Activated naive CD4-positive, alpha-beta T cell treated with anti-CD3 and anti-CD28 coated beads, Interleukin-2, amount 10 ng/mL, durations not matched to agents 7 days and 5 days (primary cell): ENCODE results near the gene HTR3D.
A peak's percentile ranks its signal among the peaks of the same experiment; 100 is the strongest.
"Not testable (repeated sequence)": the region's sequence is repeated elsewhere in the genome, so short reads cannot be mapped to it uniquely, and the experiment has no call there.

Experiments
- CTCF ChIA-PET: fragments of 350-600 bp; sonication (Branson Sonifier 250); formaldehyde crosslinking; loops from one replicate; lab custom pipeline; 2021; ENCODE audit warnings: antibody characterized with exemption; lab: Charles Lee
- DNase-seq: peaks from one replicate; pipeline ENCODE4 v3.0.0-alpha.2; 2020
- H3K27ac Mint-ChIP-seq: one replicate; pipeline ENCODE4 v1.8.0; 2021; ENCODE audit warnings: mild to moderate bottlenecking, moderate library complexity, mixed read lengths
- H3K27me3 Mint-ChIP-seq: one replicate; pipeline ENCODE4 v1.8.0; 2021; ENCODE audit warnings: mild to moderate bottlenecking, mixed read lengths
- H3K36me3 Mint-ChIP-seq: one replicate; pipeline ENCODE4 v1.8.0; 2021; ENCODE audit warnings: mixed read lengths
- H3K4me1 Mint-ChIP-seq: one replicate; pipeline ENCODE4 v1.8.0; 2021; ENCODE audit warnings: mixed read lengths
- H3K4me3 Mint-ChIP-seq: one replicate; pipeline ENCODE4 v1.8.0; 2021; ENCODE audit warnings: mild to moderate bottlenecking, moderate library complexity, mixed read lengths
- H3K9me3 Mint-ChIP-seq: one replicate; pipeline ENCODE4 v1.8.0; 2021; ENCODE audit warnings: mixed read lengths

Gene HTR3D

GRCh38 chr3:184028275-184028890 lies 3.2 kb upstream of the HTR3D start:
- H3K27me3 Mint-ChIP-seq = peaks cover 24% of the 10 kb centered on the region
- H3K27ac Mint-ChIP-seq, H3K36me3 Mint-ChIP-seq, H3K9me3 Mint-ChIP-seq, CTCF ChIA-PET, H3K4me1 Mint-ChIP-seq, DNase-seq, H3K4me3 Mint-ChIP-seq: not testable (repeated sequence)

- CTCF ChIA-PET = interaction anchor here (0.8 to 1.3 kb wide), 2 partner anchors 11 to 134 kb away, joined by 3 to 5 read pairs; no protein-coding TSS in a partner anchor
- H3K27me3 Mint-ChIP-seq = peaks cover 19% of the 10 kb centered on the region
- H3K4me3 Mint-ChIP-seq = no peak overlapping the region
- no peak overlapping the region for H3K27ac Mint-ChIP-seq
- no peaks in the 10 kb centered on the region for H3K4me1 Mint-ChIP-seq
- H3K36me3 Mint-ChIP-seq = no peaks in the 10 kb centered on the region
- DNase-seq = no peak
- no peaks in the 10 kb centered on the region for H3K9me3 Mint-ChIP-seq
Observed at GRCh38 chr3:184029443-184029842, 2.1 kb upstream of the HTR3D start.

DNA sequence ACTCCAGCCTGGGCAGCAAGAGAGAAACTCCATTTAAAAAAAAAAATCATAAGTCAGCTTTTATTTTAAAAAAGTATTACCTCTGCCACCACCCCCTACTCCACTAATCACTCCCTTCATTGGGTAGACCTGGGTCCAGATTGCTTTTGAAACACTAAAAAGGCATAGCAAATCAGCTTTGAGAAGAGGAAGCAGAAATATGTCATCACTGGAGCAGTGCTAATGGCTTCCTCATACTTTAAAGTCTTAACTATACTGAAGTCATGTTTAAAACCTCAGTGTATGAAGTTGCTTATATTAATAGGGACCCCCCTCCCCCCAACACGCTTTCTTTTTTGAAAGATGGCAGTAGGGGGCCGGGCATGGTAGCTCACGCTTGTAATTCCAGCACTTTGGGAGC lies 1.0 kb upstream of the HTR3D start:
- no peak for DNase-seq
- no peak overlapping the region for H3K27ac Mint-ChIP-seq
- CTCF ChIA-PET = interaction anchor here (1.3 kb wide), 1 partner anchor 9 kb away, joined by 5 read pairs; no protein-coding TSS in a partner anchor
- no peak overlapping the region for H3K4me3 Mint-ChIP-seq
- H3K9me3 Mint-ChIP-seq = no peaks in the 10 kb centered on the region
- peaks cover 23% of the 10 kb centered on the region for H3K27me3 Mint-ChIP-seq
- no peaks in the 10 kb centered on the region for H3K4me1 Mint-ChIP-seq
- no peaks in the 10 kb centered on the region for H3K36me3 Mint-ChIP-seq

GRCh38 chr3:184037816-184038215 lies 6.3 kb downstream of the HTR3D start:
- no peaks in the 10 kb centered on the region for H3K36me3 Mint-ChIP-seq

DNA sequence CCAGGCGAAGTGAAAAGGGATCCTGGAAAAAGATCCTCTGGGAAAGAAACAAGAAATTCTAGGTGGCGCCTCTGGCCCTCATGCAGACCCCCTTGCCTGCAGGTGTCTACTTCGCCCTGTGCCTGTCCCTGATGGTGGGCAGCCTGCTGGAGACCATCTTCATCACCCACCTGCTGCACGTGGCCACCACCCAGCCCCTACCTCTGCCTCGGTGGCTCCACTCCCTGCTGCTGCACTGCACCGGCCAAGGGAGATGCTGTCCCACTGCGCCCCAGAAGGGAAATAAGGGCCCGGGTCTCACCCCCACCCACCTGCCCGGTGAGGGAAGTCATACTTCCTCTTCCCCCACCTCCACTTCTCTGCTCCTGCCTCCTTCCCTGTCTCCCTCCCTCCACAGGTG lies 6.8 kb downstream of the HTR3D start:
- H3K27me3 Mint-ChIP-seq = peaks cover 26% of the 10 kb centered on the region
- H3K9me3 Mint-ChIP-seq, CTCF ChIA-PET, H3K4me1 Mint-ChIP-seq, H3K36me3 Mint-ChIP-seq, H3K27ac Mint-ChIP-seq, H3K4me3 Mint-ChIP-seq, DNase-seq: not testable (repeated sequence)

More at GRCh38 chr3:184037816-184038215, 6.3 kb downstream of the HTR3D start:
- H3K27me3 Mint-ChIP-seq = peaks cover 28% of the 10 kb centered on the region
- H3K4me1 Mint-ChIP-seq = no peaks in the 10 kb centered on the region
- H3K27ac Mint-ChIP-seq = peak overlapping the region; percentile 31
- H3K9me3 Mint-ChIP-seq = no peaks in the 10 kb centered on the region
- no peak overlapping the region for H3K4me3 Mint-ChIP-seq
- CTCF ChIA-PET = no interaction called here
- no peak for DNase-seq

GRCh38 chr3:184039414-184039813 lies 7.9 kb downstream of the HTR3D start:
- no peak for DNase-seq
- CTCF ChIA-PET = interaction anchor here (1.1 kb wide), 1 partner anchor 9 kb away, joined by 5 read pairs; no protein-coding TSS in a partner anchor
- Mint-ChIP-seq H3K27ac (no peak overlapping the region), H3K4me3 (no peak overlapping the region), H3K36me3 (no peaks in the 10 kb centered on the region), H3K27me3 (peaks cover 26% of the 10 kb centered on the region), H3K4me1 (no peaks in the 10 kb centered on the region), H3K9me3 (no peaks in the 10 kb centered on the region)

- no peaks in the 10 kb centered on the region for H3K36me3 Mint-ChIP-seq
- no peaks in the 10 kb centered on the region for H3K4me1 Mint-ChIP-seq
- H3K4me3 Mint-ChIP-seq = no peak overlapping the region
- peaks cover 26% of the 10 kb centered on the region for H3K27me3 Mint-ChIP-seq
- no peak overlapping the region for H3K27ac Mint-ChIP-seq
- no peaks in the 10 kb centered on the region for H3K9me3 Mint-ChIP-seq
- no peak for DNase-seq
- CTCF ChIA-PET = interaction anchor here (1.1 kb wide), 1 partner anchor 10 kb away, joined by 5 read pairs; no protein-coding TSS in a partner anchor
Observed at GRCh38 chr3:184040010-184040409, 8.5 kb downstream of the HTR3D start.

DNA sequence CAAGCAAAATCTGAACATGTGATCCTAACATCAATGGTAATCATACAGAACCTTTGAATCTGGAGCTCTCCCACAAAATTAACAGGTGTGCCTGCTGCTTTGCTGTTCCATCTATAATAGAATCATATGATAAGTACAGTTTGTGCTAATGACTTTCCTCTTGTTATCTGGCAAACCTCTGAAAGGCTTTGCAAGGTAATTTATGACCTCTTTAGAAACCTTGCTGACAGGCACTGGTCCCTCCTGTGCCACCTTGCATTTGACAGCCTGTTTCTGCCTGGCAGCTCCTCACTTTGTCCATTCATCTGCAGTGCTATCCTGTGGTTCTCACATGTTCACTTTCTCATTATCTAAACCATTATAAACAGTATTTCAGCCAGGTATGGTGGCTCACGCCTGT lies 11.1 kb downstream of the HTR3D start:
- Mint-ChIP-seq H3K4me1 (no peaks in the 10 kb centered on the region), H3K27ac (no peak overlapping the region), H3K9me3 (no peaks in the 10 kb centered on the region), H3K36me3 (no peaks in the 10 kb centered on the region), H3K27me3 (peaks cover 12% of the 10 kb centered on the region), H3K4me3 (no peak overlapping the region)
- DNase-seq = no peak
- CTCF ChIA-PET = no interaction called here

DNA sequence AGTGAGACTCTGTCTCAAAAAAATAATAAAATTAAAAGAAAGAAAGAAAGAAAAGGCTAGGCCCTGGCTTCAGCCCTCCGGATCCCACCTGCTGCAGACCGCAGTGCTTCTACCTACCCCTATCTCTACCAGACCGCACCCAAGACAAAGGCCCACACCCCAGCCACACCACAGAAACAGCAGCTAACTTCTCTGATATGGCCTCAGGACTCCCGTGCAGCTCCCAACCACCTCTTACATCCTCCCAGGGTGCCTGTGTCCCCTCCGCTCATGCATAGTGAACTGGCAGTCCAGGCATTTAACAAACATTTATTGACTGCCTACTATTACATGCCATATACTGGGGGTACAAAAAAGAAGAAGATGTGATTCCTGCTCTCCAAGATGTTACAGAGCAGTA lies 14.5 kb downstream of the HTR3D start:
- H3K27me3 Mint-ChIP-seq = peaks cover 22% of the 10 kb centered on the region
- H3K36me3 Mint-ChIP-seq = no peaks in the 10 kb centered on the region
- H3K9me3 Mint-ChIP-seq = no peaks in the 10 kb centered on the region
- no peak overlapping the region for H3K27ac Mint-ChIP-seq
- no peak overlapping the region for H3K4me3 Mint-ChIP-seq
- DNase-seq = no peak
- H3K4me1 Mint-ChIP-seq = no peaks in the 10 kb centered on the region
- CTCF ChIA-PET = interaction anchor here (0.6 kb wide), 1 partner anchor 63 kb away, joined by 4 read pairs; no protein-coding TSS in a partner anchor

DNA sequence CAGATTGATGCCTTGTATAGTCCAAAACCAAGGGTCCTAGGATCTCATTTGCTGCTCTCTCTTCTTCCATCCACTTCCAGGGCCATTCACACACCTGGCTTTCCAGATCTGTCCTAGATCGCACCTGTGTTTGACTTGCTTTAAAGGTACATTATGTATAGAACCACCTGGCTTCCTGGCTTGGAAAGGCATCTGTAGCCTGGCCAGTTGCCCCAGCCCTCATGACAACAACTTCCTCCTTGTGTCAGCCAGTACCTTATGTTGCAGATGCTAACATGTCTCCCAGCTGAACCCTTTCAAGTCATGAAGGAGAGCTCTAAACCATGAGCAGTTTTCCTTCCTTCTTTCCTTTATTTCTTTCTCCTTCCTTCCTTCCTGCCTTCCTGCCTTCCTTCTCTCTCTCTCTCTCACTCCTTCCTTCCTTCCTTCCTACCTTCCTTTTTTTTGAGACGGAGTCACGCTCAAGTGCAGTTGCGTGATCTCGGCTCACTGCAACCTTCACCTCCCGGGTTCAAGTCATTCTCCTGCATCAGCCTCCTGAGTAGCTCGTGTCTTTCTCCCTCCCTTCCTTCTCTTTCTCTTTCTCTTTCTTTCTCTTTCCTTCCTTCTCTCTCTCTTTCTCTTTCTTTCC lies 18.8 kb downstream of the HTR3D start:
- Mint-ChIP-seq H3K27me3 (peaks cover 34% of the 10 kb centered on the region), H3K9me3 (no peaks in the 10 kb centered on the region), H3K4me3 (no peak overlapping the region), H3K27ac (no peak overlapping the region), H3K4me1 (no peaks in the 10 kb centered on the region), H3K36me3 (no peaks in the 10 kb centered on the region)
- CTCF ChIA-PET = no interaction called here
- no peak for DNase-seq

- Mint-ChIP-seq H3K4me3 (no peak within 1 kb of the TSS), H3K4me1 (no peaks in the 10 kb centered on the region), H3K9me3 (no peaks in the 10 kb centered on the region), H3K27me3 (peaks cover 34% of the 10 kb centered on the region), H3K27ac (no peak within 1 kb of the TSS), H3K36me3 (no peaks in the 10 kb centered on the region)
- no peak for DNase-seq
- CTCF ChIA-PET = no interaction called here
Observed at GRCh38 chr3:184052767-184053166, 21.2 kb downstream of the HTR3D start, which contains the start of gene HTR3C. HTR3C (plus strand) TSS chr3:184053047; CDS start chr3:184053081, 34 bp downstream.

- DNase-seq = no peak
- Mint-ChIP-seq H3K27ac (no peak overlapping the region), H3K4me1 (no peaks in the 10 kb centered on the region), H3K9me3 (no peaks in the 10 kb centered on the region), H3K36me3 (no peaks in the 10 kb centered on the region), H3K4me3 (no peak overlapping the region), H3K27me3 (peaks cover 18% of the 10 kb centered on the region)
- CTCF ChIA-PET = no interaction called here
Observed at GRCh38 chr3:184058029-184058428, 26.5 kb downstream of the HTR3D start.

DNA sequence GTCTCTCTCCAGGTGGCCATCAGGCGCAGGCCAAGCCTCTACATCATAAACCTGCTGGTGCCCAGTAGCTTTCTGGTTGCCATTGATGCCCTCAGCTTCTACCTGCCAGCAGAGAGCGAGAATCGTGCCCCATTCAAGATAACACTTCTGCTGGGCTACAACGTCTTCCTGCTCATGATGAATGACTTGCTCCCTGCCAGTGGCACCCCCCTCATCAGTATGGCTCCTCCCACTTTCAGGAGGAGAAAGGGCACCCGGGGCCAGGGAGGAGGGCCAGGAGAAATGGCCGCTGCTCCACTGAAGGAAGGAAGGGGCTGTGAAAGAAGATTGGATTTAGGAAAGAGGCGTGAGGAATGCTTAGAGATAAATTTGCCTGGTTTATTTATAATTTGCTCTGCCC lies 27.9 kb downstream of the HTR3D start:
- H3K4me1 Mint-ChIP-seq = no peaks in the 10 kb centered on the region
- no peak overlapping the region for H3K4me3 Mint-ChIP-seq
- H3K36me3 Mint-ChIP-seq = no peaks in the 10 kb centered on the region

GRCh38 chr3:184062637-184063036 lies 31.1 kb downstream of the HTR3D start:
- no peaks in the 10 kb centered on the region for H3K9me3 Mint-ChIP-seq
- peaks cover 20% of the 10 kb centered on the region for H3K27me3 Mint-ChIP-seq
- no peak overlapping the region for H3K27ac Mint-ChIP-seq
- H3K4me1 Mint-ChIP-seq = no peaks in the 10 kb centered on the region
- H3K36me3 Mint-ChIP-seq = no peaks in the 10 kb centered on the region
- no peak overlapping the region for H3K4me3 Mint-ChIP-seq
- CTCF ChIA-PET = no interaction called here
- DNase-seq = no peak

More for the DNA sequence above, 27.9 kb downstream of the HTR3D start:
- DNase-seq = no peak
- CTCF ChIA-PET = no interaction called here
- no peaks in the 10 kb centered on the region for H3K9me3 Mint-ChIP-seq
- H3K27me3 Mint-ChIP-seq = peaks cover 14% of the 10 kb centered on the region
- H3K27ac Mint-ChIP-seq = no peak overlapping the region

- Mint-ChIP-seq H3K9me3 (peaks cover 8% of the 10 kb centered on the region), H3K4me3 (no peak overlapping the region), H3K4me1 (no peaks in the 10 kb centered on the region), H3K27me3 (peaks cover 16% of the 10 kb centered on the region), H3K36me3 (no peaks in the 10 kb centered on the region), H3K27ac (no peak overlapping the region)
- no peak for DNase-seq
- CTCF ChIA-PET = no interaction called here
Observed at GRCh38 chr3:184066211-184066610, 34.7 kb downstream of the HTR3D start.
